K562 (cell line): Measurements from ENCODE around the gene FAXC. TPM values are rescaled to one million over a fixed set of nuclear protein-coding genes. Genes with fewer than 3 reads are reported as not detected.
A peak's percentile ranks its signal among the peaks of the same experiment; 100 is the strongest.

Experiments
- ATAC-seq: fragments of 200-7000 bp; cut with Tn5 transposase; 3 replicates; pipeline ENCODE4 v1.9.1; 2020; ENCODE audit warnings: moderate library complexity
- BruUV-seq: library from RNA; stranded (reverse); fragments of 400-500 nt; replicated peaks from 2 replicates; lab custom pipeline; 2021; lab: Mats Ljungman, UMichigan
- CTCF ChIA-PET: fragments of 300-600 bp; formaldehyde crosslinking; extraction: SDS; loops from one replicate; lab custom pipeline; 2021; ENCODE audit warnings: low intra/inter-chr PET ratio; lab: Yijun Ruan, JAX
- POLR2A ChIA-PET: fragments of 300-600, 350-650 bp; sonication (Branson Sonifier 250); formaldehyde crosslinking; extraction: SDS; loops from one replicate; lab custom pipeline; 2021; ENCODE audit warnings: antibody characterized with exemption, inconsistent platforms; lab: Yijun Ruan, JAX
- DNase-seq, 4 experiments: peaks; one replicate each; pipeline versions ENCODE4 v3.0.0 to v3.0.0-alpha.2; 2011 to 2018; ENCODE audit warnings: low spot score in 3 of 4, mixed read lengths in 3 of 4; ENCODE audit errors: extremely low read depth in 1 of 4
- FAIRE-seq: peaks from 2 replicates; lab custom pipeline; 2011; peaks lifted over from hg19 to GRCh38; lab: Jason Lieb, UNC
- H2AFZ ChIP-seq: 2 replicates; pipeline ENCODE4 v1.6.0; 2011; ENCODE audit warnings: low read depth, low read length, control low read depth, inconsistent platforms
- H3K27ac ChIP-seq: fragments of 200-600 bp; 3 replicates; pipeline ENCODE4 v1.8.0; 2011; ENCODE audit warnings: low read depth, mild to moderate bottlenecking, control low read depth, inconsistent platforms, low read length, moderate library complexity, mixed read lengths; ENCODE audit errors: extremely low read depth
- H3K27me3 ChIP-seq, 2 experiments: fragments of 300-600 bp in 1 of 2; 2 replicates in 1 of 2; 3 replicates in 1 of 2; pipeline versions ENCODE4 v1.6.0 to v1.8.0; 2011; ENCODE audit warnings: inconsistent platforms in 2 of 2, low read length in 2 of 2, mild to moderate bottlenecking in 1 of 2, mixed read lengths in 1 of 2, moderate library complexity in 1 of 2; ENCODE audit not compliant: control insufficient read depth in 2 of 2, insufficient read depth in 2 of 2
- H3K36me3 ChIP-seq: fragments of 300-600 bp; 3 replicates; pipeline ENCODE4 v1.8.0; 2011; ENCODE audit warnings: mild to moderate bottlenecking, low read length, inconsistent platforms; ENCODE audit not compliant: control insufficient read depth, insufficient read depth
- H3K4me1 ChIP-seq, 2 experiments: fragments of 200-600 bp in 1 of 2; replicated peaks in 1 of 2; 2 replicates in 1 of 2; 3 replicates in 1 of 2; pipeline versions ENCODE4 v1.5.1 to v1.8.0; 2011; ENCODE audit warnings: inconsistent platforms in 2 of 2, low read length in 2 of 2, mild to moderate bottlenecking in 1 of 2, mixed read lengths in 1 of 2, moderate library complexity in 1 of 2; ENCODE audit not compliant: control insufficient read depth in 2 of 2, insufficient read depth in 2 of 2
- H3K4me2 ChIP-seq: 2 replicates; pipeline ENCODE4 v1.6.1; 2011; ENCODE audit warnings: low read length, control low read depth, inconsistent platforms, mixed read lengths; ENCODE audit not compliant: insufficient read depth
- H3K4me3 ChIP-seq: fragments of 200-600 bp; sonication (generic), shearing (Covaris generic); 2 replicates; pipeline ENCODE4 v1.5.1; 2016; ENCODE audit warnings: control low read depth, inconsistent platforms
- H3K79me2 ChIP-seq: fragments of 200-600 bp; 3 replicates; pipeline ENCODE4 v1.8.0; 2011; ENCODE audit warnings: low read length, inconsistent platforms; ENCODE audit not compliant: control insufficient read depth, insufficient read depth
- H3K9ac ChIP-seq, 2 experiments: 2 replicates each; pipeline versions ENCODE4 v1.6.0 to v1.6.1; 2011; ENCODE audit warnings: low read depth in 2 of 2, low read length in 2 of 2, control low read depth in 1 of 2, inconsistent platforms in 1 of 2, mild to moderate bottlenecking in 1 of 2, mixed read lengths in 1 of 2; ENCODE audit not compliant: insufficient read depth in 1 of 2
- H3K9me1 ChIP-seq: one replicate; pipeline ENCODE4 v1.6.0; 2011; ENCODE audit warnings: inconsistent platforms, mild to moderate bottlenecking, low read length, moderate library complexity; ENCODE audit not compliant: control insufficient read depth, insufficient read depth
- H3K9me3 ChIP-seq: replicated peaks from 2 replicates; pipeline ENCODE4 v1.5.1; 2011; ENCODE audit warnings: low read depth, low read length, inconsistent platforms; ENCODE audit not compliant: control insufficient read depth, insufficient read depth
- H4K20me1 ChIP-seq: replicated peaks from 2 replicates; pipeline ENCODE4 v1.6.1; 2011; ENCODE audit warnings: low read length, inconsistent platforms, mixed read lengths; ENCODE audit not compliant: control insufficient read depth, insufficient read depth
- ARHGAP35 ChIP-seq: fragments of 450-650 bp; IDR thresholded peaks from 2 replicates; pipeline ENCODE4 v1.6.1; 2018; ENCODE audit not compliant: partially characterized antibody
- BRCA1 ChIP-seq, 2 experiments: fragments of 450-650 bp in 1 of 2; sonication (generic) in 1 of 2; formaldehyde crosslinking in 1 of 2; IDR thresholded peaks; 2 replicates each; pipeline versions ENCODE4 v1.5.0 to v1.6.1; 2017 to 2020; ENCODE audit warnings: mild to moderate bottlenecking in 1 of 2, missing genetic modification reagents in 1 of 2
- GABPB2 ChIP-seq: fragments of 250-450 bp; sonication (Bioruptor Pico); conservative IDR thresholded peaks from 2 replicates; pipeline ENCODE4 v1.5.1; 2021; ENCODE audit warnings: mild to moderate bottlenecking
- LARP7 ChIP-seq: fragments of 450-650 bp; IDR thresholded peaks from 2 replicates; pipeline ENCODE4 v1.6.1; 2016
- MAFK ChIP-seq: IDR thresholded peaks from 2 replicates; pipeline ENCODE4 v1.6.1; 2011; ENCODE audit warnings: low read length, improper control_type of control experiment
- NFE2L1 ChIP-seq: fragments of 450-650 bp; IDR thresholded peaks from 2 replicates; pipeline ENCODE4 v1.6.1; 2016; ENCODE audit warnings: missing genetic modification characterization, low read depth, mild to moderate bottlenecking, missing compliant biosample characterization, moderate library complexity, borderline replicate concordance
- RAD21 ChIP-seq, 2 experiments: fragments of 250-450 bp in 1 of 2; fragments of 450-650 bp in 1 of 2; sonication (Bioruptor Pico) in 1 of 2; formaldehyde crosslinking in 1 of 2; IDR thresholded peaks in 1 of 2; conservative IDR thresholded peaks in 1 of 2; 2 replicates each; pipeline versions ENCODE4 v1.4.0 to v1.8.0; 2020 to 2022; ENCODE audit warnings: mild to moderate bottlenecking in 2 of 2, moderate library complexity in 1 of 2
- RBM17 ChIP-seq: fragments of 200-400 bp; formaldehyde crosslinking; IDR thresholded peaks from 2 replicates; pipeline ENCODE4 v1.6.1; 2017; ENCODE audit warnings: low read depth, mild to moderate bottlenecking, low read length, borderline replicate concordance
- SMC3 ChIP-seq: conservative IDR thresholded peaks from 2 replicates; pipeline ENCODE4 v1.6.1; 2011; ENCODE audit warnings: low read depth, low read length, improper control_type of control experiment; ENCODE audit not compliant: insufficient read depth
- SP1 ChIP-seq: sonication (generic); formaldehyde crosslinking; IDR thresholded peaks from 2 replicates; pipeline ENCODE4 v1.8.1; 2022; ENCODE audit warnings: mild to moderate bottlenecking, missing genetic modification reagents
- SREBF2 ChIP-seq: sonication (generic); formaldehyde crosslinking; IDR thresholded peaks from 2 replicates; pipeline ENCODE4 v1.4.0; 2020; ENCODE audit warnings: mild to moderate bottlenecking, missing genetic modification reagents
- ZC3H8 ChIP-seq: fragments of 450-650 bp; IDR thresholded peaks from 2 replicates; pipeline ENCODE4 v1.6.1; 2017
- ZNF431 ChIP-seq: sonication (generic); formaldehyde crosslinking; IDR thresholded peaks from 2 replicates; pipeline ENCODE4 v1.8.0; 2022; ENCODE audit warnings: mild to moderate bottlenecking, missing genetic modification reagents
- WGBS: fragments of 100-300 bp; shearing (Covaris generic); methylation state at CpG from one replicate; pipeline ENCODE4 v1.1.6; 2016; ENCODE audit warnings: low coverage, mixed read lengths; ENCODE audit not compliant: insufficient coverage; ENCODE audit errors: missing lambda C conversion rate; 5-methylcytosine and 5-hydroxymethylcytosine counted together
- in situ Hi-C: fragments of 300-500 bp; cut with MboI; formaldehyde crosslinking; loops from 4 replicates; pipeline ENCODE4 v1.15.0; 2018; ENCODE audit warnings: inconsistent platforms, mixed read lengths
- intact Hi-C: fragments of 100-400 bp; cut with micrococcal nuclease; formaldehyde crosslinking; loops from 2 replicates; pipeline ENCODE4 v1.14.2; 2022
- polyA plus RNA-seq, 8 experiments: library from polyadenylated mRNA; depleted of rRNA in 4 of 8; stranded (reverse) in 5 of 8; unstranded in 3 of 8; fragments of >200 nt; fragmentation: Nextera tagmentation in 2 of 8; fragmentation: Illumina TruSeq in 1 of 8; extraction: Ambion mirVana in 2 of 8; extraction: Trizol in 1 of 8; gene quantifications; 2 replicates each; pipeline versions ENCODE4 v1.2.1 to v1.2.3, GENCODE V29; 2011 to 2014; ENCODE audit warnings: inconsistent platforms in 1 of 8, missing spikeins in 1 of 8
- total RNA-seq, 7 experiments: library from RNA; depleted of rRNA in 6 of 7; stranded (reverse); fragments of >200 nt in 6 of 7; fragmentation: Illumina TruSeq in 2 of 7; extraction: Trizol in 2 of 7; gene quantifications; 2 replicates each; pipeline versions ENCODE4 v1.2.1 to v1.2.3, GENCODE V29; 2011 to 2021; ENCODE audit warnings: low replicate concordance in 1 of 7
- TF ChIP-seq, protein P1 (sequence below), 2 experiments: fragments of 450-650 bp; IDR thresholded peaks; 2 replicates each; pipeline ENCODE4 v1.6.1; 2016
- TF ChIP-seq, protein P2 (sequence below): fragments of 450-650 bp; formaldehyde crosslinking; IDR thresholded peaks from 2 replicates; pipeline ENCODE4 v1.4.0; 2020; ENCODE audit warnings: mild to moderate bottlenecking, moderate library complexity
- TF ChIP-seq, protein P3 (sequence below): sonication (generic); formaldehyde crosslinking; IDR thresholded peaks from 2 replicates; pipeline ENCODE4 v1.9.0; 2022; ENCODE audit warnings: mild to moderate bottlenecking, missing genetic modification reagents
- TF ChIP-seq, protein P4 (sequence below), 3 experiments: IDR thresholded peaks in 2 of 3; conservative IDR thresholded peaks in 1 of 3; 2 replicates each; pipeline ENCODE4 v1.5.1; 2011 to 2012; ENCODE audit warnings: low read length in 3 of 3, mild to moderate bottlenecking in 3 of 3, control low read depth in 2 of 3, improper control_type of control experiment in 1 of 3, inconsistent platforms in 1 of 3, low read depth in 1 of 3, mixed read lengths in 1 of 3, moderate library complexity in 1 of 3; ENCODE audit not compliant: insufficient read depth in 2 of 3

The FAXC gene
- total and polyA plus RNA-seq, 9 of the 15 experiments (the other 6 are each of a cell fraction or from before 2014, with no cell fraction given): 0.06 to 0.40 (median 0.13) TPM; not detected in 5

DNA sequence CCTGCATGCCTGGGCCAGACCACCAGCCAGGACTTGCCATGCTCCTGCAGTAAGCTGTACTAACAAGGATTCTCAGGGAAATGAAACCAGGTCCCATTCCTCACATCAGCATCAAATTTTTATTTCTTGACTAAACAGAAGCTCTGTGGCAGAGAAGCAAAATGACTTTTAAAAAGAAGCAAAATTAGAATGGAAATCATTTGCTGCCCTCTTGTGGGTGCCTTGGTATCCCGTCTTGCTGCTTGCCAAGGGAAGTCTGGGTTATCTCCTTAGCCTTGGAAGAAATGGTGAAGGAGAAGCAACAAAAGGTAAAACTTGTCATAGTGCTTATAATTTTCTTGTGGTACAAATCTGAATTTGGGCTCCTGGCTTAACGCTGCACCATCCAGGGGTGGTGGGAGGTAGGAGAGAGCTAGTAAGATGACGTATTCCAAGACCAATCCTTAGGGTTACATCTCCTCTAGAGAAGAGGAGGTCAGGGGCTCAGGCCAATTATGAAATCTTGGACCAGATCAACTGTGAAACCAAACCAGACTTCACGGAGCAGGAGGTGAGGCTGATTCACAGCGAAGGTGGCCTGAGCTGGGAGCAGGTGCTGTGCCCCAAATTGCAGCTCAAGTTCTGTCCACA, 107.5 kb downstream of the FAXC start:
- Histone ChIP-seq H3K36me3 (no peaks in the 10 kb centered on the region), H3K4me1 (no peaks in the 10 kb centered on the region), H3K9me3 (no peaks in the 10 kb centered on the region), H3K4me3 (no peak overlapping the region), H3K4me2 (no peak overlapping the region), H3K79me2 (no peaks in the 10 kb centered on the region), H4K20me1 (no peaks in the 10 kb centered on the region), H3K9ac (no peak overlapping the region), H3K27me3 (no peaks in the 10 kb centered on the region), H3K9me1 (no peaks in the 10 kb centered on the region), H3K27ac (no peak overlapping the region), H2AFZ (no peak overlapping the region)
- ChIA-PET CTCF (interaction anchor here (1.4 kb wide), 1 partner anchor 90 kb away, joined by 5 read pairs; no protein-coding TSS in a partner anchor), POLR2A (no interaction called here)
- BruUV-seq: no TSS peak
- WGBS: 0% methylated on average over 5 of the region's 5 CpGs
- intact Hi-C loops (loop anchor here (5.0 kb wide), 2 partner anchors 90 to 395 kb away; no protein-coding TSS in a partner anchor), in situ Hi-C loops (no loop called here)
- DNase-seq (peak; percentile 13 to 41 (median 15)), ATAC-seq (peak; percentile 59; the same call in 2 of the 3 replicates), FAIRE-seq (peak; percentile 80)
- TF ChIP-seq SP1 (CRISPR knock-in tag): no peak
- TF ChIP-seq, protein P1, sequence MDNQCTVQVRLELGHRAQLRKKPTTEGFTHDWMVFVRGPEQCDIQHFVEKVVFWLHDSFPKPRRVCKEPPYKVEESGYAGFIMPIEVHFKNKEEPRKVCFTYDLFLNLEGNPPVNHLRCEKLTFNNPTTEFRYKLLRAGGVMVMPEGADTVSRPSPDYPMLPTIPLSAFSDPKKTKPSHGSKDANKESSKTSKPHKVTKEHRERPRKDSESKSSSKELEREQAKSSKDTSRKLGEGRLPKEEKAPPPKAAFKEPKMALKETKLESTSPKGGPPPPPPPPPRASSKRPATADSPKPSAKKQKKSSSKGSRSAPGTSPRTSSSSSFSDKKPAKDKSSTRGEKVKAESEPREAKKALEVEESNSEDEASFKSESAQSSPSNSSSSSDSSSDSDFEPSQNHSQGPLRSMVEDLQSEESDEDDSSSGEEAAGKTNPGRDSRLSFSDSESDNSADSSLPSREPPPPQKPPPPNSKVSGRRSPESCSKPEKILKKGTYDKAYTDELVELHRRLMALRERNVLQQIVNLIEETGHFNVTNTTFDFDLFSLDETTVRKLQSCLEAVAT (IDR thresholded peaks at IDR 0.05): no peak
- TF ChIP-seq MAFK: no peak
- no peak for TF ChIP-seq NFE2L1
- no peak for TF ChIP-seq ZC3H8
- TF ChIP-seq LARP7: no peak
- no peak for TF ChIP-seq RBM17
- TF ChIP-seq BRCA1 (IDR thresholded peaks at IDR 0.05): no peak
- no peak for TF ChIP-seq BRCA1 (CRISPR knock-in tag; IDR thresholded peaks at IDR 0.05)
- no peak for TF ChIP-seq SREBF2 (CRISPR knock-in tag)
- peak in 1 of 2 experiments; percentile 52; a peak in 3 of 4 replicates for TF ChIP-seq RAD21 (CRISPR knock-in tag; conservative IDR thresholded peaks at IDR 0.05 in 1 of 2, IDR thresholded peaks at IDR 0.05 in 1 of 2)
- TF ChIP-seq, protein P2, sequence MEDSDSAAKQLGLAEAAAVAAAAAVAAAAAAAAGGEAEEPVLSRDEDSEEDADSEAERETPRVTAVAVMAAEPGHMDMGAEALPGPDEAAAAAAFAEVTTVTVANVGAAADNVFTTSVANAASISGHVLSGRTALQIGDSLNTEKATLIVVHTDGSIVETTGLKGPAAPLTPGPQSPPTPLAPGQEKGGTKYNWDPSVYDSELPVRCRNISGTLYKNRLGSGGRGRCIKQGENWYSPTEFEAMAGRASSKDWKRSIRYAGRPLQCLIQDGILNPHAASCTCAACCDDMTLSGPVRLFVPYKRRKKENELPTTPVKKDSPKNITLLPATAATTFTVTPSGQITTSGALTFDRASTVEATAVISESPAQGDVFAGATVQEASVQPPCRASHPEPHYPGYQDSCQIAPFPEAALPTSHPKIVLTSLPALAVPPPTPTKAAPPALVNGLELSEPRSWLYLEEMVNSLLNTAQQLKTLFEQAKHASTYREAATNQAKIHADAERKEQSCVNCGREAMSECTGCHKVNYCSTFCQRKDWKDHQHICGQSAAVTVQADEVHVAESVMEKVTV (CRISPR knock-in tag): 0 out of 2 replicates have a peak, but pooled peaks have one; percentile 6
- TF ChIP-seq SMC3: 0 out of 2 replicates have a peak, but pooled peaks have one; percentile 25
- TF ChIP-seq GABPB2 (CRISPR knock-in tag): no peak
- no peak for TF ChIP-seq ZNF431
- TF ChIP-seq ARHGAP35: no peak
- TF ChIP-seq, protein P3, sequence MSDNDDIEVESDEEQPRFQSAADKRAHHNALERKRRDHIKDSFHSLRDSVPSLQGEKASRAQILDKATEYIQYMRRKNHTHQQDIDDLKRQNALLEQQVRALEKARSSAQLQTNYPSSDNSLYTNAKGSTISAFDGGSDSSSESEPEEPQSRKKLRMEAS (CRISPR knock-in tag): no peak
- TF ChIP-seq, protein P4, sequence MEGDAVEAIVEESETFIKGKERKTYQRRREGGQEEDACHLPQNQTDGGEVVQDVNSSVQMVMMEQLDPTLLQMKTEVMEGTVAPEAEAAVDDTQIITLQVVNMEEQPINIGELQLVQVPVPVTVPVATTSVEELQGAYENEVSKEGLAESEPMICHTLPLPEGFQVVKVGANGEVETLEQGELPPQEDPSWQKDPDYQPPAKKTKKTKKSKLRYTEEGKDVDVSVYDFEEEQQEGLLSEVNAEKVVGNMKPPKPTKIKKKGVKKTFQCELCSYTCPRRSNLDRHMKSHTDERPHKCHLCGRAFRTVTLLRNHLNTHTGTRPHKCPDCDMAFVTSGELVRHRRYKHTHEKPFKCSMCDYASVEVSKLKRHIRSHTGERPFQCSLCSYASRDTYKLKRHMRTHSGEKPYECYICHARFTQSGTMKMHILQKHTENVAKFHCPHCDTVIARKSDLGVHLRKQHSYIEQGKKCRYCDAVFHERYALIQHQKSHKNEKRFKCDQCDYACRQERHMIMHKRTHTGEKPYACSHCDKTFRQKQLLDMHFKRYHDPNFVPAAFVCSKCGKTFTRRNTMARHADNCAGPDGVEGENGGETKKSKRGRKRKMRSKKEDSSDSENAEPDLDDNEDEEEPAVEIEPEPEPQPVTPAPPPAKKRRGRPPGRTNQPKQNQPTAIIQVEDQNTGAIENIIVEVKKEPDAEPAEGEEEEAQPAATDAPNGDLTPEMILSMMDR (IDR thresholded peaks at IDR 0.05 in 2 of 3, conservative IDR thresholded peaks at IDR 0.05 in 1 of 3; ENCODE audit: insufficient read depth in 2 of 3, low read depth in 1 of 3, low read length in 3 of 3): peak; percentile 37 to 56 (median 43); a peak in 3 of 6 replicates
